GM23338 (cell line): Measurements from ENCODE around the gene STAM2. TPM values are rescaled to one million over a fixed set of nuclear protein-coding genes. Genes with fewer than 3 reads are reported as not detected.

Experiments
- ATAC-seq: fragments of 200-7000 bp; cut with Tn5 transposase; 3 replicates; pipeline ENCODE4 v1.9.1; 2020
- DNase-seq: peaks from one replicate; pipeline ENCODE4 v3.0.0-alpha.2; 2015; ENCODE audit warnings: low spot score
- H2AFZ ChIP-seq: fragments of 200-600 bp; sonication (generic); 2 replicates; pipeline ENCODE4 v1.8.0; 2016; ENCODE audit warnings: antibody characterized with exemption, mild to moderate bottlenecking, moderate library complexity
- H3F3A ChIP-seq: fragments of 200-600 bp; sonication (generic); replicated peaks from 2 replicates; pipeline ENCODE4 v1.8.0; 2017; ENCODE audit warnings: antibody characterized with exemption, mixed run types, low read depth
- H3K27ac ChIP-seq: fragments of 200-600 bp; sonication (generic); 2 replicates; pipeline ENCODE4 v1.6.1; 2016; ENCODE audit warnings: low read depth
- H3K27me3 ChIP-seq: fragments of 200-600 bp; sonication (generic); 2 replicates; pipeline ENCODE4 v1.8.0; 2016; ENCODE audit warnings: mild to moderate bottlenecking, mixed run types, moderate library complexity; ENCODE audit not compliant: insufficient read depth
- H3K36me3 ChIP-seq: fragments of 200-600 bp; sonication (generic); 2 replicates; pipeline ENCODE4 v1.8.0; 2016; ENCODE audit warnings: mild to moderate bottlenecking; ENCODE audit not compliant: insufficient read depth
- H3K4me1 ChIP-seq: fragments of 200-600 bp; sonication (generic); 2 replicates; pipeline ENCODE4 v1.8.0; 2016; ENCODE audit warnings: mild to moderate bottlenecking, moderate library complexity; ENCODE audit not compliant: insufficient read depth
- H3K4me2 ChIP-seq: fragments of 200-600 bp; sonication (generic); 2 replicates; pipeline ENCODE4 v1.7.1; 2017; ENCODE audit warnings: mixed run types
- H3K4me3 ChIP-seq: fragments of 200-600 bp; sonication (generic); 2 replicates; pipeline ENCODE4 v1.6.1; 2016; ENCODE audit warnings: mixed run types
- H3K79me2 ChIP-seq: fragments of 200-600 bp; sonication (generic); replicated peaks from 2 replicates; pipeline ENCODE4 v1.8.0; 2017; ENCODE audit warnings: mild to moderate bottlenecking; ENCODE audit not compliant: insufficient read depth
- H3K9me2 ChIP-seq: fragments of 200-600 bp; sonication (generic); 2 replicates; pipeline ENCODE4 v1.8.0; 2017; ENCODE audit not compliant: insufficient read depth
- H4K20me1 ChIP-seq: fragments of 200-600 bp; sonication (generic); replicated peaks from 2 replicates; pipeline ENCODE4 v1.8.0; 2017; ENCODE audit warnings: mild to moderate bottlenecking; ENCODE audit not compliant: insufficient read depth
- H3K27ac Mint-ChIP-seq: 2 replicates; pipeline ENCODE4 v1.8.0; 2020; ENCODE audit warnings: inconsistent platforms, mild to moderate bottlenecking, moderate library complexity, mixed read lengths
- H3K27me3 Mint-ChIP-seq: 3 replicates; pipeline ENCODE4 v1.8.0; 2022; ENCODE audit warnings: low read depth, mild to moderate bottlenecking, moderate library complexity, mixed read lengths, inconsistent platforms; ENCODE audit not compliant: insufficient read depth, poor library complexity
- H3K36me3 Mint-ChIP-seq: 3 replicates; pipeline ENCODE4 v1.8.0; 2021; ENCODE audit warnings: low read depth, mild to moderate bottlenecking, inconsistent platforms, moderate library complexity, mixed read lengths
- H3K4me1 Mint-ChIP-seq: 3 replicates; pipeline ENCODE4 v1.8.0; 2020; ENCODE audit warnings: mild to moderate bottlenecking, inconsistent platforms, mixed read lengths
- H3K4me3 Mint-ChIP-seq: 3 replicates; pipeline ENCODE4 v1.8.0; 2021; ENCODE audit warnings: moderate library complexity, mild to moderate bottlenecking, inconsistent platforms, mixed read lengths
- H3K9me3 Mint-ChIP-seq: 3 replicates; pipeline ENCODE4 v1.8.0; 2020; ENCODE audit warnings: moderate library complexity, mild to moderate bottlenecking, inconsistent platforms, mixed read lengths
- CREB1 ChIP-seq: fragments of 250-450 bp; sonication (Bioruptor Pico); IDR thresholded peaks from 2 replicates; pipeline ENCODE4 v1.5.0; 2020; ENCODE audit warnings: low read depth, mild to moderate bottlenecking, moderate library complexity
- CTCF ChIP-seq, 2 experiments: fragments of 200-600 bp in 1 of 2; sonication (generic) in 1 of 2; conservative IDR thresholded peaks; 2 replicates each; pipeline versions ENCODE4 v1.5.1 to v1.6.1; 2016 to 2017; ENCODE audit warnings: antibody characterized with exemption in 2 of 2, low read depth in 2 of 2, mild to moderate bottlenecking in 2 of 2, moderate library complexity in 1 of 2
- ETS1 ChIP-seq: IDR thresholded peaks from 2 replicates; pipeline ENCODE4 v1.6.1; 2016; ENCODE audit warnings: antibody characterized with exemption
- EZH2 ChIP-seq: fragments of 200-600 bp; sonication (generic); IDR thresholded peaks from one replicate; pipeline ENCODE4 v1.8.0; 2017; ENCODE audit warnings: antibody characterized with exemption, mild to moderate bottlenecking, low read depth; ENCODE audit not compliant: unreplicated experiment
- EZH2phosphoT487 ChIP-seq: fragments of 200-600 bp; sonication (generic); IDR thresholded peaks from one replicate; pipeline ENCODE4 v1.8.1; 2018; ENCODE audit warnings: antibody characterized with exemption; ENCODE audit not compliant: unreplicated experiment
- JUNB ChIP-seq: IDR thresholded peaks from one replicate; pipeline ENCODE4 v1.6.1; 2016; ENCODE audit warnings: antibody characterized with exemption; ENCODE audit not compliant: unreplicated experiment
- NANOG ChIP-seq: IDR thresholded peaks from 2 replicates; pipeline ENCODE4 v1.6.1; 2016; ENCODE audit warnings: antibody characterized with exemption, borderline replicate concordance
- POLR2AphosphoS5 ChIP-seq: IDR thresholded peaks from 2 replicates; pipeline ENCODE4 v1.6.1; 2016; ENCODE audit warnings: antibody characterized with exemption, low read depth
- REST ChIP-seq: IDR thresholded peaks from one replicate; pipeline ENCODE4 v1.6.1; 2018; ENCODE audit warnings: antibody characterized with exemption; ENCODE audit not compliant: unreplicated experiment
- STAT1 ChIP-seq: IDR thresholded peaks from one replicate; pipeline ENCODE4 v1.6.1; 2016; ENCODE audit warnings: antibody characterized with exemption; ENCODE audit not compliant: unreplicated experiment
- ZNF114 ChIP-seq: fragments of 250-450 bp; sonication (Bioruptor Pico); IDR thresholded peaks from 2 replicates; pipeline ENCODE4 v1.5.0; 2020; ENCODE audit warnings: mild to moderate bottlenecking, moderate library complexity
- ZNF331 ChIP-seq: fragments of 250-450 bp; sonication (Bioruptor Pico); IDR thresholded peaks from 2 replicates; pipeline ENCODE4 v1.5.0; 2020; ENCODE audit warnings: low read depth, mild to moderate bottlenecking, moderate library complexity
- ZNF462 ChIP-seq: fragments of 250-450 bp; sonication (Bioruptor Pico); IDR thresholded peaks from 2 replicates; pipeline ENCODE4 v1.5.0; 2020; ENCODE audit warnings: mild to moderate bottlenecking, moderate library complexity
- polyA plus RNA-seq: library from polyadenylated mRNA; unstranded; fragments of >200 nt; fragmentation: Nextera tagmentation; extraction: Ambion mirVana; gene quantifications from 2 replicates; pipeline ENCODE4 v1.2.1, GENCODE V29; 2016
- total RNA-seq: library from RNA; depleted of rRNA; stranded (reverse); fragments of >200 nt; shearing (Covaris generic); gene quantifications from 2 replicates; pipeline ENCODE4 v1.2.3, GENCODE V29; 2014

Gene STAM2
- total and polyA plus RNA-seq, 2 experiments from 2014 or later, result 4.6 to 18.2 TPM

GRCh38 chr2:152092095-152092494 lies 83.5 kb downstream of the STAM2 start:
- Mint-ChIP-seq H3K9me3 (no peaks in the 10 kb centered on the region), H3K36me3 (no peaks in the 10 kb centered on the region), H3K4me3 (no peak overlapping the region), H3K4me1 (peaks cover under 1% of the 10 kb centered on the region; the same call in 1 of the 3 replicates), H3K27me3 (peaks cover 14% of the 10 kb centered on the region), H3K27ac (no peak overlapping the region)
- no peak overlapping the region for H3K4me2 ChIP-seq
- TF ChIP-seq EZH2, result no peak
- TF ChIP-seq ETS1, result no peak
- TF ChIP-seq JUNB, result no peak
- no peak for TF ChIP-seq CREB1 (CRISPR knock-in tag)
- no peak for TF ChIP-seq EZH2phosphoT487
- TF ChIP-seq CTCF (conservative IDR thresholded peaks at IDR 0.05; ENCODE audit: low read depth in 2 of 2), result no peak
- TF ChIP-seq STAT1, result no peak
- no peak for TF ChIP-seq ZNF114 (CRISPR knock-in tag)
- no peak for TF ChIP-seq ZNF462
- TF ChIP-seq NANOG, result no peak
- TF ChIP-seq POLR2AphosphoS5, result no peak
- TF ChIP-seq ZNF331 (CRISPR knock-in tag), result no peak
- TF ChIP-seq REST, result no peak
- H4K20me1 ChIP-seq, result no peaks in the 10 kb centered on the region
- H3K4me3 ChIP-seq, result no peak overlapping the region
- H3F3A ChIP-seq, result no peaks in the 10 kb centered on the region
- no peak for ATAC-seq
- no peak for DNase-seq
- H3K9me2 ChIP-seq, result no peaks in the 10 kb centered on the region
- no peak overlapping the region for H2AFZ ChIP-seq
- no peaks in the 10 kb centered on the region for H3K4me1 ChIP-seq
- H3K79me2 ChIP-seq, result no peaks in the 10 kb centered on the region; the same call in 1 of the 2 replicates
- no peak overlapping the region for H3K27ac ChIP-seq
- no peaks in the 10 kb centered on the region for H3K36me3 ChIP-seq
- peaks cover 24% of the 10 kb centered on the region for H3K27me3 ChIP-seq
